SW480 (cell line): ENCODE data around the gene EPN2.

Experiments used
- DNase-seq: peaks from one replicate; pipeline ENCODE4 v3.0.0-alpha.2; 2016; ENCODE audit warnings: low spot score

EPN2 gene

DNA sequence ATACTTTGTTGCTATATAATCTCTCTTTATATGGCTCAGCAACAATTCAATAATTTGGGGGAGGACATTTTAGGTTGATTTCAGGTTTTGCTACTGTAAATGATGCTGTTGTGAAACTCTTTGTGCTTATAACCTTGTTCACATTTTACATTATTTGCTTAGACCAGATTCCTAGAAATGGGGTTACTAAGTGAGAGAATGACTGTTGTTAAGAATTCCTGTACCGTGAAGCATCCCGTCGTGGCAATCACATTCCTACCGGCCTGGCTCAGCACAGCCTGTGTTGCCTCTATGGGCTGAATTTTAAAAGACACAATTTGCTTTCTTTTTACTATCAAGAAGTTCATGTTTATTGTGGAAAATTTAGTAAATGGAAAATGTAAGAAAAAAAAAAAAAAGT, 94.0 kb downstream of the EPN2 start:
- no peak for DNase-seq

DNA sequence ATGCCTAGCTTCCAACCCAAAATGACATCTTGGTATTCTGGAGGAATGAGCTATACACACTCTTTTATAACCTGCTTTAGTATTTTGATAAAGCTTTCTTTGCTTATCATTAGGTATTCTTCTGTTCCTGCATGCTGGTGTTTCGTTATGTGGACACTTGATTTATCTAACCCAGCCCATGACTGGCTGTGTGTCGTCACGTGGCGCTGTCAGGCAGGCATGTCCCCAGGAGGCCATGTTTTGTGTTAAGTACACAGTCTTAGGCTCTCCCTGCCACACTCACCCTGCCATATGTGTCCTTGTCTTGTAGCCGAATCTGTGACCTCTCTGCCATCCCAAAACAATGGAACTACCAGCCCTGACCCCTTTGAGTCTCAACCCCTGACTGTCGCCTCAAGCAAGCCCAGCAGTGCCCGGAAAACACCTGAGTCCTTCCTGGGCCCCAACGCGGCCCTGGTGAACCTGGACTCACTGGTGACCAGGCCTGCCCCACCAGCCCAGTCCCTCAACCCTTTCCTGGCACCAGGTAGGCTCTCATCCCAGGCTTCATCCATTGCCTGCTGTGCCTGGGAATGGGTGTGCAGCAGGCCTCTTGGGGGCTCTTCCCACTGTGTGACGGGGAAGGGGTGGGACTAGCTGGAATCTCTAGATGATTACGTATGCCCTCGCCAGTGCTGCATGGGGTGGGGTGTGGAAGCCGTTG, 94.5 kb downstream of the EPN2 start:
- DNase-seq: no peak

DNA sequence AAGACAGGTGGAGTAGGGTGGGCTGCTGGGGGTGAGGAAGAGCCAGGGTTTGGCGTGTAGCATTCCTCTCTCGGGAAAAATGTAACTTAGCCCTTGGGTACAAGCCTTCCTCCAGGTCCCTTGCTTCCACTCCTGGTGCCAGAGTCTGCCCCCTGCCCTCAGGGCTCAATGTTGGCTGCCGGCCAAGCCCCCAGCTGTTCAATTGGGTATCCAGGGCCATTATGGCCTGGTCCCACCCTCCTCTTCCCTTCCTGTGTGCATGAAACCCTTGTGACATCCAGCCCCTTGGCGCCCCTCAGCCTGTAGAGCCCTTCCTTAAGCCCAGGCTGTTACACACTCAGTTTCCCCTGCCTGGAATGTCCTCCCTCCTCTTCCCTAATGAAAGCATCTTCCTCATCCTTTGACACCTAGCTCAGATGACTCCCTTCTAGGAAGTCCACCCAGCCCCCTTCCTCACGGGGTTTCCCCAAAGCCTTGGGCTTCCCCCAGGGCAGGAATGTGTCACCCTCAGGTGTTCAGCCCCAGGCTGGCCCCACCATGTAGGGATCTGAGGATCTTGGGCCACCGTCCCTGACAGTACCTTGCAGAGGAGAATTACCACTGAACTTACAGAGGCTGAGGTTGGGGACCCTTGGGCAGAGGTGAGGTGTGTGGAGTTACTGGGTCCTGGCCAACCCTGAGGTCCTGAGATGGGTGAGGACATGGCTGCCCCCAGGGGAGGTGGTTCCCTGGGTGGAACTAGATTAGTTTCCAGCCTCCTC, 95.4 kb downstream of the EPN2 start:
- no peak for DNase-seq

DNA sequence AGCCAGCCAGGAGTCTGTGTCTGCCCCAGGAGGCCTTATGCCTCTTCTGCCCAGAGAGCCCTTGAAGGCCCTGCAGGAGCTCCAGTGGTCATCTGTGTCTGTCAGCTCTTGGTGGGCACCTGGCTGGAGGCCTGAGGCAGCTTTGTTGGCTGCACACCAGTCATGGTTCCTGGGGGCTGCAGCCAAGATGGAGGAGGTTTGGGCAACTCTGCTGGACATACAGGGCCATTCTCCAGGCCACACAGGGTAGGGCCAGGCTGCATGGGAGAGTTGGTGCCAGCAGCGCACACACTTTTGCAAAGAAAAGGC, 95.9 kb downstream of the EPN2 start:
- DNase-seq: no peak

DNA sequence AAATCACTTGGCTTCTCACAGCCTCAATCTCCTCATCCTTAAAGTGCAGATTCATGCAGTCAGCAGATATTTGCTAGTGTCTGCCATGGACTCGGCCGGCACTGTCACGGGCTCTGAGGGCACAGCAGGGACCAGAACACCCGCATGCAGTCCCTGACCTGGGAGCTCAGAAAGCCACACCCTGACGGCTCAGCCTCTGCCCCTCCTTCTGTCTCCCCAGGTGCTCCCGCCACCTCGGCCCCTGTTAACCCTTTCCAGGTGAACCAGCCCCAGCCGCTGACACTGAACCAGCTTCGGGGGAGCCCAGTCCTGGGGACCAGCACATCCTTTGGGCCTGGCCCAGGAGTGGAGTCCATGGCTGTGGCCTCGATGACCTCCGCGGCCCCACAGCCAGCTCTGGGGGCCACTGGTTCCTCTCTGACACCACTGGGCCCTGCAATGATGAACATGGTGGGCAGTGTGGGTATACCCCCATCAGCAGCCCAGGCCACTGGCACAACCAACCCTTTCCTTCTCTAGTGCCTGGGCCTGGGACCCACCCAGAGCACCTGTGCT, 96.6 kb downstream of the EPN2 start:
- no peak for DNase-seq

DNA sequence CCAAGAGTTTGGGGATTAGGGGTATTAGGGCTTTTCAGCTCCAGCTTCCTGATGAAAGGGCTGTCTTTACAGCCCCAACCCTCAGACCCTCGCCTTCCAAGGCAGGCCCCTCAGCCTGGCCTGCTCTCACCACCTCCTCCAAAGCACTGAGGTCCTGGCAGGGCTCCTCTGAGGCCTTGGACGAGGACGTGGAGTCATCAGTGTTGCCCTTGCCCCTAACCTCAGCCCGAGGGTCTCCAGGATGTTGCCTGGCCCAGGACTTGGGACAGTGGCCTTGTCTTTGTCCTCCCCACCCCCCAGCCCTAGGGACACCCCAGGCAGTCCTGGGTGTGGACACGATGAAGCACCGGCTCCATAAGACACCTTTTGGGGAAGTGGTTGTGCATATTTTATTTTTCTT, 97.2 kb downstream of the EPN2 start:
- no peak for DNase-seq

DNA sequence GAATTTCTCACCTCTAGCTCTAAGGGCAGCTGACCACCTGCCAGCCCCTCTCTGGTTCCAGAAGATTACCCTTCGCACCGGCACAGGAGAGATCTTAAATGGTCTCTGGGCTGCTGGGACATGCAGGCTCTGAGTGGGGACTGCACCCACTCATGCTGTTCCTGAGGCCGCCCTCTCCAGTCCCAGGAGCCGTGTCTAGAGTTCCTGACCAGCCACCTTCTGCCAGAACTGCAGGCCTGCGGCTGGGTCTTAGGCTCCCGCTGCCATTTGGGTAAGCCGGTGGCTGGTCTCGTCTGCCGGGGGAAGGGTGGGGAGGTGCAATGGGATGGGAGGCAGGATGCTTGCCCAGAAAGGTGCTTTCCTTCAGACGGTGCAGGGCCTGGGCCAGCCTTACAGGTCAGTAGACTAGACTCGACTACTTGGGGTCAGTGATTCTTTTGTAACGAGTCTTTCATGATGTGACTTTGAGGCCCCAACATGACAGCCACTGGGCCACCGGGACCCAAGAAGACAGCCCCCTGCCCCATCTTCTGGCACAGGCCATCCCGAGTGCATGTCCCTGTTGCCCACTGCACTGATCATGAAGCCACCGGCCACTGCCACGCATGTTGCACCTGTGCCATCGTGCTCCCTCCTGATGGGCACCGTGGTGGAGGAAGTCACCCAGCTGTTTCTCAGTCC, 98.9 kb downstream of the EPN2 start:
- DNase-seq: no peak

DNA sequence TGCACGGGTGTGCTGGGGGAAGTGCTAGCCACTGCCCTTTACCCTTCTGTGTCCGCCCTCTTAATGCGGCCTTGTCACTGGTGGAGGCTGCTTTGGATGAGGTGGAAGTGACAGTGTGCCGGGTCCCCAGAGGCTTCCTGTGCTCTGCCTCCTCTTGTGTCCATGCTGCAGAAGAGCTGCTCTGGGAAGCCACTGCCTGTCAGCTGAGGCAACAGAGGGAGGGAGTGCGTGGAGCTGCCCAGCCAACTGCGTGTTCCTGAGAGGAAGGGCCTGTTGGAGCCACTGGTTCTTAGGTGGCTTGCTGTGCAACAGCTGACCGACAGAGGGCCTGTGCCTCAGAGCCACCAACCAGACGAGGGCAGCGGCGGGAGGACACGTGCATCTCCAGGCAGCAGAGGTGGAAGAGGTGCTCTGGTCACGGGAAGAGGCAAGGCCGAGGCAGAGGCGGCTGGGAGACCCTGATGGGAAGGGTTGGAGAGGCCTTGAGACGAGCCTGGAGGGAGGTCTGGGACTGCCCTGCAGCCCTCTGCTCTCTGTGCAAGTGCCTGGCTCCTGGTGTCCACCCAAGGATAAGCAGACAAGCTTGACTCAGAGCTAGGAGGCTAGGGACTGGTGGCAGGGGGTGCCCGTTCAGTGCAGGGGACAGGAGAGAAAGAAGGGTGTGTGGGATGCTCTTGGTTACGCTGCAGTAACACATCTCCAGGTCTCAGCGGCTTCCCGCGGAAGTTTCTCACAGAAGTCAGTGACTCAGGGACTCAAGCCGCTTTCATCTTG, 100.0 kb downstream of the EPN2 start:
- DNase-seq: no peak

DNA sequence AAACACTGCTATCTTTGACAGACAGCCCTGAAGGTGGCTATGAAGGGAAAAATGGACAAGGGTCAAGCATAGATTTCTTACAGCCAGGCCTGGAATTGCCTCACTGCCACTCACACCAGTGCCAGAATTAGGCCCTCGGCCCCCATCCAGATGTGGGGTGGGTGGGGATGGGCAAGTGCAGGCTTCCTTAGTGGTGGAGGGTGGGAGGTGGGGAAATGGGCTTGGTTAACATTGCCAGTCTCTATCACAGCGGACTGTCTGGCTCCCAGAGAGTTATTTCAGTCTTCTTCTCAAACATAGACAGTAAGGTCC, 100.5 kb downstream of the EPN2 start:
- no peak for DNase-seq

DNA sequence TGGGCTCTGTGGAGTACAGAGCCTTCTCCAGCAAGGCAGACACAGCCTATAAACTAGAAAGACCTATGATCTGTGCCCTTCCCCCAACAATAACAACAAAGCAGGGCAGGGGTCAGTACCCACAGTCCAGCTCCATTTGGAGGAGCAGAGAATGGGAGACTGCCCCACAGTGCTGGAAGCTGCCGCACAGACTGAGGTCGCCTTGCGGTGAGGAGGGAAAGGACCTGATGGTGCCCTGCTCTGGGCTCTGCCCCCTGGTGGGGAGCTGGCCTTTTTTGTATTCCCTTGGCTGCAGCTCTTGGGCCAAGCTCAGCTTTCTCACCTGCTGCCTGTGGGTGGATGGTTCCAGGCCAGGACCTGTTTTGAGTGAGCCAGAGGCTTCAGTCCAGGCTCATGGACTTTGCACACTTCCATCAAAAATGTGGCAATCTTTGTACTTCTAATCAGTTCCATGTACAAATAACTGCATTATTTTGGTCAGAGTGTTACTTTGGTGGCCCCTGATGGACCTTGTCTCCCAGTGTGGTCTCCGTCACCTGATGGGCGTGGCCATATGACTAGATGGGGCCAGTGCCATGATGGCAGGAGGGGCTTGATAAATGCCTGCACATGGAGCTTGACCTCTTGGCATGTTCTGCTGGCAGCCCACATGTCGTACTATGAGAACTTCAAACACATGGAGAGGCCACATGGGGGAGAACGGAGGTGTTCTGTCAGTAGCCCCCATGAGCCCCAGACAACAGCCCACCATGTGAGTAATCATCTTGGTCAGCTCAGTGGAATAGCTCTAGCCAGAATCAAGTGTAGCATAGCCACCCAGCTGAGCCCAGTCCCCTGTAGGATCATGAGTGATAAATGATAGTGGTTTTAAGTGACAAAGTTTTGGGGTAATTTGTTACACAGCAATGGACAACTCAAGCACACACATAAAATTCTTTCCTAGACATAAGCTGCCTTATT, 101.1 kb downstream of the EPN2 start:
- DNase-seq: peak; percentile 58

DNA sequence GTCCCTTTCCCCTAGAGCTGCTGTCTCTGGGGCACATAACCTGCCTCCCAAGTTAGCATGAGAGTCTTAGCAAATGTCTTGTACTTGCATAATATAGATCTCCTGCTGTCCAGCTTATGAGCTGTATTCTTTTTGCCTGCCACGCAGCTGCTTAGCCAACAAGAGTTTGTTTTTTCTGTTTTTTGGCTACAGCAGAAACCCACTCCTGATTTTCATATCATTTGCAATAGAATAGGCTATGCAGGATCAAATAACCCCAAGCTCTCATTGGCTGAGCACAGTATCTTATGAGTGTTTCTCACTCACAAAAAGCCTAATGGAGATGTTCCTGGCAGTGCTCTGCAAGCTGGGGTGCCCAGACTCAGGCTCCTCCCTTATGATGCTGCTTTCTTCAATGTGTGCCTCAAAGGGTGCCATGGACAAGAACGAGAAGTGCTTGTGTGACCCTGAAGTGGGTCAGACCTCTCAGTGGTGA, 102.2 kb downstream of the EPN2 start:
- no peak for DNase-seq

DNA sequence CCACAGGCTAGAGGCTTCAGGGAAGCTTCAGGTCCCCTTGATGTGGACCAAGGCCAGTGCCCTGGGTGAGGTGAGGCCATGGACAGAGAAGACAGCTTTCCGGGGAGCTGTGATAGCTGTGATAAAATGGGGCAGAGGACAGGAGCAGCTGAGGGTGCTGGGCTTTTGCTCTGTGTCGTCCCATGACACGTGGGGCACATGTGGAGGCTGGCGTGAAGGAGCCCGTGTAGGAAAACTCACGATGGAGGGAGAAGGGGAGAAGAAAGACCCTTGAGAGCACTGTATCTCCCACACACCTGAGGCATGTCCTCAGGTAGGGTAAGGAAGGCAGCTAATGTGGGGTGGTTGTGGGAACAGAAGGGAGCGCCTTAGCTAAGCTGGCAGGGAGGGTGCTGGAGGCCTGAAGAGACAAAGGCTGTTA, 104.1 kb downstream of the EPN2 start:
- DNase-seq: no peak

DNA sequence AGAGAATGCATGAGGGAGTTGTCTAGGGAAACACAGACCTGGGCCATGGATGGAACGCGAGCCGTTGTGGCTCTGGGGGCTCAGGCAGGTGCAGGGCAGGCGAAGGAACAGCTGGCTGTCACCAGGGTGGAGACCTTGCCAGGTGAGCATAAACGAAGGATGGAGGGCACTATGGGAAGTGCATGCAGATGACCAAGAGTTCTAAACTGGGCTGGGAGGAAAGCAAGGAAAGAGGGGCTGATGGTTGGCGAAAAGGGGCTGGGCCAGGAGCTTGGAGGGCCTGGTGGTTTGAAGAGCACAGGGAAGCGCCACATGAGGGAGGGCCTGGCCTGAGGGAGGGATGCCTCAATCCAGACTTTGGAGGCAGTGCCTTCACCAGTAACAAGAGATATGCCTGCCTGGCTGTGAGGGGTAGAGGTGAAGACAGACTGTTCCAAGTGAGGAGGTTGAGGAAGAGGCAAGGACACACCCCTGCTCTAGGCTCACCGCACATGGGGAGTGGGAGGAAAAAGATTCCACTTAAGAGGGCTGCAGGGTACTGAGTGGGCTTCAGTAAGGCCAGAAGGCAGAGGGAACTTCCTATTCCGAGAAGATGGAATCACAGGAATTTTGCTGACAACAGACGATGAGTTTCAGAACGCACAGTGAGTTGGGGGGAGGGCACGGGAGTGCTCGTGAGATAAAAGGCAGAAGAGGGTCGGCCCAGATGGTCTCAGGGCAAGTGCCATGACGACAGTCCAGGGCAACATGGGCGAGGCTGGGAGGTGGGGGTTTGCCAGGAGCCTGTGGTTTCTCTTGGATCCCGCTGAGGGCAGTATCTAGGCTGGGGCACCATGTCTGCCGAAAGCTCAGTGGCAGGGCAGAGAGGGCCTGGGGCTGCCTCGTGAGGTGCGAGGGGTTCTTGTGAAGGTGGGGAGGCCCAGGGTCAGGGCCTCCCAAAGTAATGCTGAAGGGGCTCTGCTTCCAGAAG, 104.8 kb downstream of the EPN2 start:
- no peak for DNase-seq

DNA sequence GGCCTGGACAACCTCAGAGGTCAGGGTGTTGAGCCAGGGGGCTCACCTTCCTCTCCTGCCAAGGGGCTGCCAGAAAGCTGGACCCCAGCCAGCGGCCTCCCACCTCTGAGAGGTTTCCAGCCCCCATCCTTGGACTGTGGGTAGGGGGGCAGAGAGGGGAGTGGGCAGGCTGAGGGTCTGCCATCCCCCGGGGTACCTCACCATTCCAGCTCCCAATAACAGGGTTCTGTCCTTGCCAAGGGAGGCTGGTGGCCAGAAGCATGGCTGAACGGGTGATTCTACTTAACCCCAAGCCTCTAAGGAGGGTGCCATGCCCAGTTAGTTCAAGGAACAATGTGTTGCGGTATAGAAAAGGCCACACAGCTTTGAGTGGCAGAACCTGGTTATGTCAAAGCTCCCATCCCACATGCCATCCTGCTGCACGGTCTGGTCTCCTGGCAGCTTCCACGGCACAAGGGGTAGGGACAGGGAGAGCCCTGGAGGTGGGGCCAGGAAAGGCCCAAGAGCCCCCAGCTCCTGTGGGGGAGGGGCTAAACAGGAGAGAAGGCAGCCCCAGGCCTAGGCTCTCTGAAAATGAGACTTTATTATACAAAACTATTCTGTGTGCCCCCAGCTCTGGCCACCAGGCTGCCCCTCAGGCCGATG, 105.6 kb downstream of the EPN2 start:
- DNase-seq: no peak

DNA sequence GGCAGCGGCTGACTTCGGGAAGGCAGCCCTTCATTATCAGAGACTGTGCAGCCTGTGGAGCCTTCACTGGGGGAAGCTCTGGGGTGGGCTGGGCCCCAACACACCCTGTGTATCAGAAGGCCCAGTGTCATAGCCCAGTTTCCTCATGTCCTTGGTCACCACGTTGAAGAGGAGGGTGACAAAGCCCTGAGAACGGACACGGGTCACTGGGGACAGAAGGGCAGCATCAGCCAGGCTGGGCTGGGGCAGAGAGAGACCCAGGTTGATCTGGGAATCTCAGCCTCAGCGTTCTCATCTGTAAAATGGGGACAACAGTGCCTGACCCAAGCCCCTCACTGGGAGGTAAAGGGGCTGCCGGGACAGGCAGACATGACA, 106.1 kb downstream of the EPN2 start:
- no peak for DNase-seq

DNA sequence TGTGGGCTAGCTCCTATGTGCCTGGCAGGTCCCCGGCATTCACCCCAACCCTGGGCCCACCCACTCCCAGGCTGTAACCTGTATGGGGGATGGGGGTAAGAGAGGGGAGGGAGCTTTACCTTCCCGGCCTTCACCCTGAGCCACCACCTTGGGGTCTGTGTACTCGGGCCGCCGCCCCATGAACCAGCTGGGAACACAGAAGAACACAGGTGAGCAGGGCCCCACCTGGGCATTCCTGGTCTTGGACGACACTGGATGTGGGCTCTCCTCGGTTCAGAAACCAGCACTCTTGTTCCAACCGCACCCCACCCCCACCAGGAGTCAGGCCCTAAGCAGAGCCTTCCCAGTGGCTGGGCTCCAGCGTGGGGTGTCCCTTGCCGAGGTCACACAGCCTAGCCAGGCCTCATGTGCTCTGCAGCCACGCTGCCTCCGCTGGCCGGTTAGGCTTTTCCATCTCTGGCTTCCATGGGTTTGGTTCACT, 106.5 kb downstream of the EPN2 start:
- no peak for DNase-seq

DNA sequence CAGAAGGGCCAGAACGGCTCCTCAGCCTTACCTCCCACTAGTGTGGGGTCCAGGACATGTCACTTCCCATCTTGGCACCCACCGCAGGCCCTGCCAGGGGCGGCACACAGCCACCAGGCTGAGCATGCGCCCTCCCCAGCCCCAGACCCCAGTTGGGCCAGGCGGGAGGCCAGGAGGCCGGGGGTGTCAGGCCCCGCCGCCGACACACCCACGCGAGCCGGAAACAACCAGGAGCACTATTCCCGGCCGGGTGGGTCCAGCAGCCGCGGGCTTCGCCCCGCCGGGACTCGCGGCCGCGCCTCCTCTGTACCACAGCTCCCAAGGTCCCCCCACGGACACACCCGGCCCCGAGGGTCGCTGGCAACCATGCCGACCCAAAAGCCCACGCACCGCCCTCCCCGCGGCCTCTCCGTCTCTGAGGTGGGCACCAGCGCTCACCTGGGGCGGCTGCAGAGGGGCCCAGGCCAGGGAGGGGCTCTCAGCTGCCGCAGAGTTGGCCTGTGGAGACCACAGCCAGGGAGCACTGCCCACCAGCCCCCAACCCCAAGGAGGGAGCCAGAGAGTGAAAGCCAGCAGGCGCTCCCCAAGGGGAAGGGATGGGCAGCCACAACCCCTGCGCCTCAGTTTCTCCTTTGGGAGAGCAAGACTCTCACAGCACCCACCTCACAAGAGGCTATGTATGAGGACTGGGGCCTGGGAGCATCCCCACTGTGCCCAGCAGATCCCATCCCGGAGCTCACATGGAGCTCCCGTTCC, 107.3 kb downstream of the EPN2 start:
- no peak for DNase-seq

DNA sequence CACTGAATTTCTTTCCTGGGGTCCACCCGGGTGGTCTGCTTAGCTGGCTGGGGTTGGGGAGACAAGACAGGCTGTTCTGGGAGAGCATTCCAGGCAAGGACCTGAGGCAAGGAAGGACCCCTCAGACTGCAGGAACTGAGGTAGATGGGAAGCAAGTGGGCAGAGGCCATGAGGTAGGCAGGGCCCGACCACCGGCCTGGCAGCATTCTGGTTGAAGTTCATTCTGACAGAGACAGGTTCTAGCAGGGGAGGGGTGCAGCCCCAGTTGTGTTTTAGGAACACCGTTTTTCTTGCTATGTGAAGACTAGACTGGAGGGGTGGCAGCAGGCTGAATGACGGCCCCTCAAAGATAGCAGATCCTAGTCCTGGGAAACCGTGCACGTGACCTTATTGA, 107.9 kb downstream of the EPN2 start:
- no peak for DNase-seq
